WERI-Rb-1 (cell line): ENCODE measurements around the gene OR13C8.

Experiments
- DNase-seq: peaks from one replicate; pipeline ENCODE4 v3.0.0-alpha.2; 2020
- H3K27ac ChIP-seq: fragments of 250-450 bp; sonication (Bioruptor Pico); 2 replicates; pipeline ENCODE4 v1.5.1; 2020; ENCODE audit warnings: mild to moderate bottlenecking, moderate library complexity
- H3K27me3 ChIP-seq: fragments of 250-450 bp; sonication (Bioruptor Pico); 2 replicates; pipeline ENCODE4 v1.5.1; 2021; ENCODE audit warnings: mild to moderate bottlenecking, low read depth, moderate library complexity; ENCODE audit not compliant: insufficient read depth, severe bottlenecking
- H3K36me3 ChIP-seq: fragments of 250-450 bp; sonication (Bioruptor Pico); 2 replicates; pipeline ENCODE4 v1.5.1; 2020; ENCODE audit warnings: mild to moderate bottlenecking, moderate library complexity
- H3K4me3 ChIP-seq: 2 replicates; pipeline ENCODE4 v1.5.1; 2011; ENCODE audit warnings: low read depth, mild to moderate bottlenecking, control low read depth, low read length
- H3K9me3 ChIP-seq: fragments of 250-450 bp; sonication (Bioruptor Pico); 2 replicates; pipeline ENCODE4 v1.5.1; 2021; ENCODE audit warnings: mild to moderate bottlenecking, moderate library complexity; ENCODE audit not compliant: severe bottlenecking
- TF ChIP-seq, protein P1 (sequence below): IDR thresholded peaks from 2 replicates; pipeline ENCODE4 v1.5.1; 2011; ENCODE audit warnings: low read depth, mild to moderate bottlenecking, control low read depth, inconsistent platforms, low read length

Gene OR13C8

DNA sequence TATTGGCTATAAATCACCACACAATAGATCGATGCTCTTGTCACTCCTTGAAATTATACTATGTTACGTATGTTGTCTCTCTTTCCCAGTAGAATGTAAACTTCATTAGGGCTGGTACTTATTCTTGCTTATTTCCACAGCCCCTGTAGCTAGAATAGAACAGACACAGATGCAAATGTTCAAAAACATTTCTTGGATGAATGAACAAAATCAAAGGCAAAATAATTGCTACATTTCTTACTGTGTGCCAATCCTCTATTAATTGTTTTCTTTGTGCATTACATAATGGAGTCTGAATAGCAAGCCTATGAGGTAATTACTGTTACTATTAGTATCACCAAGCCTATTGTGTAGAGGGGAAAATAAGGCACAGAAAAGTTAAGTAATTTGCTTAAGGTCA is 37.2 kb downstream of the OR13C8 start:
- Histone ChIP-seq H3K36me3 (no peaks in the 10 kb centered on the region), H3K27me3 (no peaks in the 10 kb centered on the region), H3K4me3 (no peak overlapping the region), H3K9me3 (no peaks in the 10 kb centered on the region), H3K27ac (no peak overlapping the region)
- no peak for DNase-seq
- TF ChIP-seq, protein P1, sequence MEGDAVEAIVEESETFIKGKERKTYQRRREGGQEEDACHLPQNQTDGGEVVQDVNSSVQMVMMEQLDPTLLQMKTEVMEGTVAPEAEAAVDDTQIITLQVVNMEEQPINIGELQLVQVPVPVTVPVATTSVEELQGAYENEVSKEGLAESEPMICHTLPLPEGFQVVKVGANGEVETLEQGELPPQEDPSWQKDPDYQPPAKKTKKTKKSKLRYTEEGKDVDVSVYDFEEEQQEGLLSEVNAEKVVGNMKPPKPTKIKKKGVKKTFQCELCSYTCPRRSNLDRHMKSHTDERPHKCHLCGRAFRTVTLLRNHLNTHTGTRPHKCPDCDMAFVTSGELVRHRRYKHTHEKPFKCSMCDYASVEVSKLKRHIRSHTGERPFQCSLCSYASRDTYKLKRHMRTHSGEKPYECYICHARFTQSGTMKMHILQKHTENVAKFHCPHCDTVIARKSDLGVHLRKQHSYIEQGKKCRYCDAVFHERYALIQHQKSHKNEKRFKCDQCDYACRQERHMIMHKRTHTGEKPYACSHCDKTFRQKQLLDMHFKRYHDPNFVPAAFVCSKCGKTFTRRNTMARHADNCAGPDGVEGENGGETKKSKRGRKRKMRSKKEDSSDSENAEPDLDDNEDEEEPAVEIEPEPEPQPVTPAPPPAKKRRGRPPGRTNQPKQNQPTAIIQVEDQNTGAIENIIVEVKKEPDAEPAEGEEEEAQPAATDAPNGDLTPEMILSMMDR, result no peak

DNA sequence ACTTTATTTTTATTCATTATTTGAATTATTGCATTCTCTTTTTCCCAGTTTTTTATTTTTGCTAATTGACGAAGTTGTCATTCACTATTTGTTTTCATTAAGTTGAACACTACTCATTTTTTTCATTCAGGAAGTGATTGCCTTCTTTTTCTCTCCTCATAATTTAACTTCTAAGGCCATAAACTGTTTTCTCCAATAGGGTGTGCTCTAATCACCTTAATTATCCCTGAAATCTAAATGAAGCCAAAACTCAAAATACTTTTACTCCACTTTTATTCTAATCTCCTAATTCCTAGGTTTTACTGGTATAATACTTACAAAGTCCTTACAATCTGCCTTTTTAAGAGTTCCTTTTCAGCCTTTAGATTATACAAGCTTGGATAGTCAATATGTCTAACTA is 39.4 kb downstream of the OR13C8 start:
- H3K9me3 ChIP-seq, result no peaks in the 10 kb centered on the region
- no peaks in the 10 kb centered on the region for H3K36me3 ChIP-seq
- no peak overlapping the region for H3K27ac ChIP-seq
- no peak for DNase-seq
- H3K4me3 ChIP-seq, result no peak overlapping the region
- TF ChIP-seq, protein P1, result no peak
- H3K27me3 ChIP-seq, result no peaks in the 10 kb centered on the region

DNA sequence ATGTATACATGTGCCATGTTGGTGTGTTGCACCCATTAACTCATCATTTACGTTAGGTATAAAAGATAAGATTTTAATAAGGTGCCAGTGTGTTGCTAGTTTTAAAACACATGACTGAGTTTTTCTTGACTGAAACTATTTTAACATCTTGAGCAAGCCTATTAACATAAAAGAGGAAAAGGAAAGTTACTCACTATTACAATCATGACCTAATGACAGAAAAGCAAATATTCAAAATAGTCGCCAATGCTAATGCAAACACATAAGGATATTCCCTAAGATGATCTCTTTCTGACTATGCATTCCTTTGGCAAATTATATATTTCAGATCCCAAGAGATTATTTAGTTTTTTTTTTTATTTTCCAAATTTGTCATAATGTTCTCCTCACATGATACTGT is 42.2 kb downstream of the OR13C8 start:
- no peaks in the 10 kb centered on the region for H3K27me3 ChIP-seq
- TF ChIP-seq, protein P1, result no peak
- H3K4me3 ChIP-seq, result no peak overlapping the region
- H3K27ac ChIP-seq, result no peak overlapping the region
- H3K36me3 ChIP-seq, result no peaks in the 10 kb centered on the region
- no peak for DNase-seq
- no peaks in the 10 kb centered on the region for H3K9me3 ChIP-seq

DNA sequence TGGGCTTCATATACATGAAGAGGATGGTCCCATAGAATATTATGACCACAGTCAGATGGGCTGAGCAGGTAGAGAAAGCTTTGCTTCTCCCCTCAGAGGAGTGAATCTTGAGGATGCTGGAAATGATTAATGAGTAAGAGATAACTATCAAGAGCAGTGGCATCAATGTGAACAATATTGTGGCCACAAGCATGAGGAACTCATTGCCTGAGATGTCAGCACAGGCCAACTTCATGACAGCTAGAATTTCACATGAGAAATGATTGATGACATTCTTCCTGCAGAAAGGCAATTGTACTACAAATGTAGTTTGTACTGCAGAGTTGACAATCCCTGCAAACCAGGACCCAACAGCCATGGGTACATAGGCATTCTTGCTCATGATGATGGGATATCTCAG is 48.5 kb downstream of the OR13C8 start:
- H3K36me3 ChIP-seq, result no peaks in the 10 kb centered on the region
- no peaks in the 10 kb centered on the region for H3K27me3 ChIP-seq
- H3K9me3 ChIP-seq, result no peaks in the 10 kb centered on the region
- H3K27ac ChIP-seq, result no peak overlapping the region
- no peak overlapping the region for H3K4me3 ChIP-seq
- TF ChIP-seq, protein P1, result no peak
- DNase-seq, result no peak

DNA sequence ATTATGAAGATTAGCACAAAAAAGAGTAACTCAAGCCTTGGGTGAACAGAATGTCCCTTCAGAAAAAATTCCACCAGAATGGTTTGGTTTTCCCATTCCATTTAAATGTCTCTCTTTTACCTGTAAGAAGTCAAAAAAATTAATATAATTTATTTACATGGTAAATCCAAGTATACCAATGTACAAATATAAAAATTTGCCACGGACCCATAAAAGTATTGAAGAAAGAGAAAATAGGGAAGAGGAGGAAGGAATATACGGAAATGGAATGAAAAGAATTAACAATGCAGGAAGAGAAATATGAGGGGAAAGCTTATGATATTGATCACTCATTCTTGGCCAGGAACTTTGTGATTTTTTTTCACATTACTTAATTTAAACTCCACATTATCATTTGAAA is 49.1 kb downstream of the OR13C8 start, which contains the start of gene OR13C9:
TSS of gene OR13C9 (minus strand) at position 101 of the 400 bp plus-strand sequence. CDS start at position 101, 0 bp downstream.
- no peak within 1 kb of the TSS for H3K4me3 ChIP-seq
- no peak for DNase-seq
- no peaks in the 10 kb centered on the region for H3K36me3 ChIP-seq
- no peak within 1 kb of the TSS for H3K27ac ChIP-seq
- H3K9me3 ChIP-seq, result no peaks in the 10 kb centered on the region
- TF ChIP-seq, protein P1, result no peak
- no peaks in the 10 kb centered on the region for H3K27me3 ChIP-seq
